ENCODE results near the gene MCF2L2. TPM values are rescaled to one million over a fixed set of nuclear protein-coding genes. Genes with fewer than 3 reads are reported as not detected.

The MCF2L2 gene
- total RNA-seq, 1 donor from 2014 or later = not detected

- intact Hi-C loops (cut with DNase I) = no loop called here
- Histone ChIP-seq H3K9me3 (no peaks in the 10 kb centered on the region), H3K4me3 (no peak overlapping the region), H3K36me3 (no peaks in the 10 kb centered on the region), H3K27me3 (no peaks in the 10 kb centered on the region), H3K4me1 (no peaks in the 10 kb centered on the region), H3K27ac (no peak overlapping the region)
- no peak for DNase-seq (ENCODE audit: low spot score in 2 of 2)
- no peak for TF ChIP-seq CTCF (IDR thresholded peaks at IDR 0.05)
These were observed 116.0 kb downstream of the MCF2L2 start for GRCh38 chr3:183312433-183312832.

DNA sequence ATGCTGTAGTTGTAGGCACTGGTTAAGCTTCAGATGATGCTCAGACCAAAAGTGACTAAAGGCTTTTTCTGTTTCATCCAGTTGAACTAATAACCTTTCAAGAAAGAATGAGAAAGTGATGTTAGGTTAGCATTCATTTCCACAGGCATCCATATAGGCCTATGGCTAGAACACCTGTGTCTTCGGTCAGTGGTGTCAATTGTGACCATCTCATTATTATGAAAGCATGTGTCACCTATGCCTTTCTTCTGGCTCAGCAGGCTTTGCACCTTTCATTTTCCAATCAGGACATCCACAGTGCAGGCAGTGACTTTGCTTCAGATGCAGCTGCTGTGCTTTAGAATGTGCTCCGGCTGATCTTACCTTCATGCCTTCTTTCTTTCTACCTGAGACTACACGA lies 117.5 kb downstream of the MCF2L2 start:
- TF ChIP-seq CTCF (IDR thresholded peaks at IDR 0.05) = no peak
- no peaks in the 10 kb centered on the region for H3K9me3 ChIP-seq
- H3K4me3 ChIP-seq = no peak overlapping the region
- H3K27ac ChIP-seq = no peak overlapping the region
- no peak for DNase-seq (ENCODE audit: low spot score in 2 of 2)
- no peaks in the 10 kb centered on the region for H3K36me3 ChIP-seq
- H3K4me1 ChIP-seq = no peaks in the 10 kb centered on the region
- no peaks in the 10 kb centered on the region for H3K27me3 ChIP-seq
- intact Hi-C loops (cut with DNase I) = no loop called here

DNA sequence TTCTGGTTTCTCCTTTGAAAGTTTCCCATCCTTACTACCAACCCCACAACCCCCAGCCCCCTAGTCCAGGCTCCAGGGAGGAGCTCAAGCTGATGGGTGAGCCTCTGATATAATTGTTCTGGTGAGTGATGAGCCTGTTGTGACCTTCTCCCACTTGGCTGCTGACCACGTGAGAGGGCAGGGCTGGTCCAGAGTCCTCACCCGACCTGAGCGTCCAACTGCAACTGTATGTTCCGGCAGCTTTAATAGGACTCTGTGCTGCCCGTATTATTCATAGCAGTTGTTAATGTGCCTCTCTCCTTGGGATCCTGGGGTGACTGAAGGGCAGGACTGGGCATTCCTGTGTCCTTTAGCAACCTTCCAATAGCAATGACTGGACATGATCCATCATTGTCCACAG lies 119.1 kb downstream of the MCF2L2 start:
- H3K27ac ChIP-seq = no peak overlapping the region
- no peaks in the 10 kb centered on the region for H3K9me3 ChIP-seq
- H3K36me3 ChIP-seq = no peaks in the 10 kb centered on the region
- H3K4me3 ChIP-seq = no peak overlapping the region
- no peak for DNase-seq (ENCODE audit: low spot score in 2 of 2)
- no peaks in the 10 kb centered on the region for H3K4me1 ChIP-seq
- intact Hi-C loops (cut with DNase I) = no loop called here
- TF ChIP-seq CTCF (IDR thresholded peaks at IDR 0.05) = no peak
- no peaks in the 10 kb centered on the region for H3K27me3 ChIP-seq

DNA sequence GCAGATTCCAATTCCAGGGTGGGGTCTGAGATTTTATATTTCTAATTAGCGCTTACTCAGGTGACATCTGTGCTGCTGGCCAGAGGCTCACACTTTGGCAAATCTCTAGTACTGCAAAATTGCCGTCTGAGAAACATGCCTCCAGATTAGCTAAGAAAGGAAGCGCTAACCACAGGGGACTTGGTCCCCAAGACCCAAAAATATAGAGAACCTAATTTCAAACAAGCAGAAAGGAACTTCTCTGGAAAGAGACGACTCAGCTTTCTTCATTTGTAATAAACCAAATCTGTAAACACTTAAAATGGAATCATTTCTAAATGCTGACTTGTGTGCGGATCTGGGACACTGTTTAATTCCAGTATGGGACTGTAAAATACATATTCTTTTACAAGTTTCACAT lies 119.7 kb downstream of the MCF2L2 start:
- no peaks in the 10 kb centered on the region for H3K27me3 ChIP-seq
- no peaks in the 10 kb centered on the region for H3K9me3 ChIP-seq
- TF ChIP-seq CTCF (IDR thresholded peaks at IDR 0.05) = no peak
- H3K36me3 ChIP-seq = no peaks in the 10 kb centered on the region
- H3K4me3 ChIP-seq = no peak overlapping the region
- no peak for DNase-seq (ENCODE audit: low spot score in 2 of 2)
- no peak overlapping the region for H3K27ac ChIP-seq
- intact Hi-C loops (cut with DNase I) = no loop called here
- no peaks in the 10 kb centered on the region for H3K4me1 ChIP-seq

GRCh38 chr3:183307749-183308148 lies 120.7 kb downstream of the MCF2L2 start:
- Histone ChIP-seq H3K27ac (no peak overlapping the region), H3K9me3 (no peaks in the 10 kb centered on the region)
- no peak for TF ChIP-seq CTCF (IDR thresholded peaks at IDR 0.05)

More at GRCh38 chr3:183307749-183308148, 120.7 kb downstream of the MCF2L2 start:
- H3K4me1 ChIP-seq = no peaks in the 10 kb centered on the region
- H3K4me3 ChIP-seq = no peak overlapping the region
- intact Hi-C loops (cut with DNase I) = no loop called here
- DNase-seq (ENCODE audit: low spot score in 2 of 2) = no peak
- no peaks in the 10 kb centered on the region for H3K27me3 ChIP-seq
- no peaks in the 10 kb centered on the region for H3K36me3 ChIP-seq
